ENCODE data around the gene TMEM242. TPM values are rescaled to one million over a fixed set of nuclear protein-coding genes. Genes with fewer than 3 reads are reported as not detected.

The TMEM242 gene
- total RNA-seq, 1 donor from 2014 or later: 9.7 TPM

- Histone ChIP-seq H3K27ac (ENCODE audit: low read depth, low read length) (no peak overlapping the region), H3K4me1 (ENCODE audit: insufficient read depth, low read length) (peaks cover 8% of the 10 kb centered on the region), H3K4me3 (ENCODE audit: insufficient read depth, low read depth, low read length) (no peak overlapping the region), H4K20me1 (ENCODE audit: insufficient read depth, low read length) (no peaks in the 10 kb centered on the region), H3K4me2 (ENCODE audit: low read length) (peak overlapping the region; percentile 47), H2AFZ (ENCODE audit: low read depth, low read length) (peak overlapping the region; percentile 38), H3K9ac (ENCODE audit: low read length) (peak overlapping the region; percentile 17), H3K27me3 (ENCODE audit: insufficient read depth, low read length) (no peaks in the 10 kb centered on the region), H3K9me3 (ENCODE audit: insufficient read depth, low read depth, low read length) (peaks cover 4% of the 10 kb centered on the region), H3K79me2 (ENCODE audit: insufficient read depth, low read length) (no peaks in the 10 kb centered on the region), H3K36me3 (ENCODE audit: insufficient read depth, low read length) (no peaks in the 10 kb centered on the region)
- FAIRE-seq: no peak
- H3K4me3 Mint-ChIP-seq (ENCODE audit: unreplicated experiment): no peak overlapping the region
- peaks cover 1% of the 10 kb centered on the region for H3K9me3 Mint-ChIP-seq (ENCODE audit: unreplicated experiment)
- H3K36me3 Mint-ChIP-seq (ENCODE audit: low read depth, unreplicated experiment): no peaks in the 10 kb centered on the region
- DNase-seq (ENCODE audit: low read depth): peak; percentile 53
- peaks cover 9% of the 10 kb centered on the region for H3K4me1 Mint-ChIP-seq (ENCODE audit: low read depth, unreplicated experiment)
- H3K27me3 Mint-ChIP-seq (ENCODE audit: low read depth, unreplicated experiment): peaks cover 15% of the 10 kb centered on the region
- no peak for TF ChIP-seq CTCF (IDR thresholded peaks at IDR 0.05; ENCODE audit: insufficient read depth, low read depth, low read length)
- no peak for TF ChIP-seq EZH2 (IDR thresholded peaks at IDR 0.05; ENCODE audit: insufficient read depth, low read length)
- no peak overlapping the region for H3K27ac Mint-ChIP-seq (ENCODE audit: unreplicated experiment)
Observed at GRCh38 chr6:157269261-157269794, 54.0 kb downstream of the TMEM242 start.

DNA sequence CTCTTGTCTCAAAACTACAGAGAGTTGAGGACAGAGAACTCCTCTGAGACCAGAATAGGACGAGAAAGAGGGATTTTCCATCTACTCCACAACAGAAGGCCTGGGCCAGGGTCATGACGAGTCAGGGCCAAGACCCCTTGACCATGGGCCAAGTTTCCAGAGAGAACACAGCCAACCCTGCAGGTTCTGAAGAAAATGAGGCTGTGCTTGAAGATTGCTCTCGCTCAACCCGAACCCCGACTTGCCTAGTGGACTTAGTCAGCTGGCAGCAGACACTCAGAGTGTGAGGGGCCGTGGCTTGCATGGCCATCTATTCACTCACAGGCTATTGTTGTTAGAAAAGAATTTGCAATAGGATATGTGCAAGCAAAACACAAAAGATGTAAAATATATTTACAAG, 54.5 kb downstream of the TMEM242 start:
- H3K79me2 ChIP-seq (ENCODE audit: insufficient read depth, low read length): no peaks in the 10 kb centered on the region
- Mint-ChIP-seq H3K4me1 (ENCODE audit: low read depth, unreplicated experiment) (peaks cover 9% of the 10 kb centered on the region), H3K27me3 (ENCODE audit: low read depth, unreplicated experiment) (peaks cover 17% of the 10 kb centered on the region), H3K36me3 (ENCODE audit: low read depth, unreplicated experiment) (no peaks in the 10 kb centered on the region), H3K27ac (ENCODE audit: unreplicated experiment) (no peak overlapping the region), H3K9me3 (ENCODE audit: unreplicated experiment) (peaks cover 1% of the 10 kb centered on the region), H3K4me3 (ENCODE audit: unreplicated experiment) (no peak overlapping the region)
- no peak for FAIRE-seq
- TF ChIP-seq EZH2 (IDR thresholded peaks at IDR 0.05; ENCODE audit: insufficient read depth, low read length) (no peak), CTCF (IDR thresholded peaks at IDR 0.05; ENCODE audit: insufficient read depth, low read depth, low read length) (no peak)
- H3K4me3 ChIP-seq (ENCODE audit: insufficient read depth, low read depth, low read length): no peak overlapping the region
- H3K27ac ChIP-seq (ENCODE audit: low read depth, low read length): no peak overlapping the region
- H3K27me3 ChIP-seq (ENCODE audit: insufficient read depth, low read length): no peaks in the 10 kb centered on the region
- DNase-seq (ENCODE audit: low read depth): no peak
- H2AFZ ChIP-seq (ENCODE audit: low read depth, low read length): peak overlapping the region; percentile 38
- H3K36me3 ChIP-seq (ENCODE audit: insufficient read depth, low read length): no peaks in the 10 kb centered on the region
- H3K9me3 ChIP-seq (ENCODE audit: insufficient read depth, low read depth, low read length): peaks cover 4% of the 10 kb centered on the region
- peak overlapping the region; percentile 47 for H3K4me2 ChIP-seq (ENCODE audit: low read length)
- H3K4me1 ChIP-seq (ENCODE audit: insufficient read depth, low read length): peaks cover 4% of the 10 kb centered on the region
- no peak overlapping the region for H3K9ac ChIP-seq (ENCODE audit: low read length)
- H4K20me1 ChIP-seq (ENCODE audit: insufficient read depth, low read length): no peaks in the 10 kb centered on the region

DNA sequence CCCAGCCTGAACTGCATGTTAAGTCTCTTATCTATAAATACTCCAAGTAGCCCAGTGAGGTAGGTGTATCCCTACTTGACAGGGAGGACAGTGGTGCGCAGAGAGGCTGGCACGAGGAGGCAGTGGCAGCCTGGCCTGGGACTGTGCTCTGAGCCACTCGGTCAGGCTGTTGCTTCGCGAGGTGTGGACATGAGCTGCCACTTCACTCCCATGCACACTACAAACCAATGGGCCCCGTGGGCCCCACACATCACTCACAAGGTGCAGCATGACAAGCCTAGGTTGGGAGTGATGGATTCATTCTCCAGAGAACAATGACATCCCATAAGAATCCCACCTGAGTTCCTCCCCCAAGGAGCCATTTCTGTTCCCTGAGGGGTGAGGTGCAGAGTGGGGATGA, 54.9 kb downstream of the TMEM242 start:
- H3K36me3 ChIP-seq (ENCODE audit: insufficient read depth, low read length): no peaks in the 10 kb centered on the region
- H3K4me1 ChIP-seq (ENCODE audit: insufficient read depth, low read length): peaks cover 4% of the 10 kb centered on the region
- no peak overlapping the region for H3K4me2 ChIP-seq (ENCODE audit: low read length)
- no peak for FAIRE-seq
- H3K79me2 ChIP-seq (ENCODE audit: insufficient read depth, low read length): no peaks in the 10 kb centered on the region
- H3K9me3 Mint-ChIP-seq (ENCODE audit: unreplicated experiment): peaks cover 1% of the 10 kb centered on the region
- H3K9me3 ChIP-seq (ENCODE audit: insufficient read depth, low read depth, low read length): peaks cover 4% of the 10 kb centered on the region
- H3K9ac ChIP-seq (ENCODE audit: low read length): no peak overlapping the region
- no peaks in the 10 kb centered on the region for H4K20me1 ChIP-seq (ENCODE audit: insufficient read depth, low read length)
- TF ChIP-seq CTCF (IDR thresholded peaks at IDR 0.05; ENCODE audit: insufficient read depth, low read depth, low read length) (no peak), EZH2 (IDR thresholded peaks at IDR 0.05; ENCODE audit: insufficient read depth, low read length) (no peak)
- H2AFZ ChIP-seq (ENCODE audit: low read depth, low read length): no peak overlapping the region
- H3K4me3 Mint-ChIP-seq (ENCODE audit: unreplicated experiment): no peak overlapping the region
- H3K27ac Mint-ChIP-seq (ENCODE audit: unreplicated experiment): no peak overlapping the region
- no peak for DNase-seq (ENCODE audit: low read depth)
- H3K27me3 Mint-ChIP-seq (ENCODE audit: low read depth, unreplicated experiment): peaks cover 17% of the 10 kb centered on the region
- H3K36me3 Mint-ChIP-seq (ENCODE audit: low read depth, unreplicated experiment): no peaks in the 10 kb centered on the region
- H3K27ac ChIP-seq (ENCODE audit: low read depth, low read length): no peak overlapping the region
- H3K4me3 ChIP-seq (ENCODE audit: insufficient read depth, low read depth, low read length): no peak overlapping the region
- peaks cover 9% of the 10 kb centered on the region for H3K4me1 Mint-ChIP-seq (ENCODE audit: low read depth, unreplicated experiment)
- H3K27me3 ChIP-seq (ENCODE audit: insufficient read depth, low read length): no peaks in the 10 kb centered on the region

All from astrocyte (in vitro differentiated cells and primary cell).